Measurements from ENCODE around the gene OGA.

Gene OGA

GRCh38 chr10:101818119-101818871, at the start of gene OGA:
TSS of gene OGA (minus strand) at chr10:101818444. CDS start at chr10:101818022, 422 bp downstream.
- DNase-seq (ENCODE audit: low read depth), result peak; percentile 96

GRCh38 chr10:101867931-101868330, 49.7 kb upstream of the OGA start:
- DNase-seq (ENCODE audit: low read depth), result no peak

DNA sequence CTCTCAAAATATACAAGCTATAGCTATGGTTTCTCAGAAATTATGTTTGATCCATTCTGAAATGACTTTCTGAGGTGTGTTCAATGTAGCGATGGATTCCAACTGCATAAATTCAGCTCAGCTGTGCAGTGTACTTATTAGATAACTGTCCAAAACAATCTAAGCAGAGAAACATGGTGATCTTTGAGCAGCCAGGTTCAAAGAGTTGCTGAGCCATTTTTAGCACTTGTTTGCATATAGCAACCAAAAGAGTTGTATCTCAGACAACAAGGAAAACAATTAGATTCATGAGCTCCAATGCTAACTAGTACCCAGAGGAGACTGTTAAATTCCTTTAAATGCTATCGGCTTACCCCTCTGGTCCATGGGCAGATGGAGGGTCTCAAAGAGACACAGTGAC, 41.3 kb upstream of the OGA start:
- no peak for DNase-seq (ENCODE audit: low read depth)

- DNase-seq (ENCODE audit: low read depth), result no peak
These were observed 40.7 kb upstream of the OGA start for GRCh38 chr10:101858723-101859500.

DNA sequence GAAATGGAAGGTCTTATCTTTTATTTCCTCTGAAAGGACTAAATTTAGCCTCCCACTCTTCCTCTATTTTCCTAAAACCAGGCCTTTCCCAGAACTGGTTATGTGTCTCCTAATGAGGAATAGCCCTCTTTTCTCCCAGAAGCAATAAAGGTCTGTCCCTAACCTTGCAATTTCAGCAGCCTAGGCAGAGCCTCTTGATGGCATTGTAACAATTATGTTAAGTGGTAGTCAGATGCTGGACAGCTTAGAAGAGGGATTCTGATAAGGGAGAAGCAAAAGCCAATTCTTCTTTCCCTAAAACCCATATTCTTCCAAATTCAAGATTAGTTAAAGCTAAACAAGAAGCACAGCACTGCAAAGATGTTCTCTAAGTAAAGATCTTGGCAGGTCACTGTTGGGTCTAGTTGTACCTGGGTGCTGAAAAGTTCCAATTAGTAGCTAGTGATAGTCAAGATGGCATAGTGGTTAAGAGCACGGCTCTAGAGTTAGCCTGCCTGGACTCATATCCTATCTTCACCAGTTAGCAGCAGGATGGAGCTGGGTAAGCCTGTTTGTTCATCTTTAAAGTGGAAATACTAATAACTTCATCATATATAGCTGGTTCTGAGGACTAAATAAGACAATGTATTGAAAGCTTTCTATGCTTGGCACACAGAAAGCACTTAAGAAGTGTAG, 39.7 kb upstream of the OGA start:
- DNase-seq (ENCODE audit: low read depth), result no peak

DNA sequence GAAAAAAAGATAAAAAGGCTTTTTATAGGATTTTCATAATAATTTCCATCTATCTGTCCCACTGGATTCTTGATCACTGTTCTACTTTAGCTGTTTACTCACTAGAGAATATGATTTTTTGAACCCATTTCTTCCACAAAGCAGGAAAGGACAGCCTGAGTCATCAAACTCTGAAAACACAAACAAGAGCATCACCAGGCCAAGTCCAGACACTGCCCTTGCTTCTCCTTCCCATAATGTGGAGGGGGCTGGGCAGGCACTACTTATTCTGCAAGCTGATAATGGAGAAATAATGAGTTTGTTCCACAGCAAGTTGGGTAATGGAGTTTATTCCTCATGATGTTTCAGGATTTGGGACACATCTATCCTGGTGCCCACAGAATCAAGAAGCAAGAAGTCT, 38.4 kb upstream of the OGA start:
- DNase-seq (ENCODE audit: low read depth), result no peak

- DNase-seq (ENCODE audit: low read depth), result no peak
These were observed 33.3 kb upstream of the OGA start for GRCh38 chr10:101851411-101852116.

DNA sequence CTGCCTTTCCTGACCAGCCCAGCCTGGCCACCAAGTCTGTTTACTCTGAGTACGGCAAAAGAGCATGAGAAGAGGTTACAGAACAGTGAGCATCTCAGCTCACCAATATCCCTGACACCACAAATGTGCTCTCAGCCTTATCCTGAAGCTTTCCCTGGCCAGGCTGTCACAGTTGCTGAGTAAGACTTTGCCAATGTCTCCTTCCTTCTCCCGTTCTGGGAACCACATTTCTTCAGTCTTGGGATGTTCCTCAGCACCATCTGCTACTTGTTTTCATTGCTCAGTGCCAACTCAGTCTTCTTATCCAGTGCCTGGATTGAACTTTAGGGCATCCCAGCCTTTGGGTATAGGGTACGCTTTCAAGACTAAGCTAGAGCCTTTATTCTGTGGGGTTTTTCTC, 32.5 kb upstream of the OGA start:
- DNase-seq (ENCODE audit: low read depth), result no peak

GRCh38 chr10:101848894-101849351, 30.7 kb upstream of the OGA start:
- DNase-seq (ENCODE audit: low read depth), result no peak

DNA sequence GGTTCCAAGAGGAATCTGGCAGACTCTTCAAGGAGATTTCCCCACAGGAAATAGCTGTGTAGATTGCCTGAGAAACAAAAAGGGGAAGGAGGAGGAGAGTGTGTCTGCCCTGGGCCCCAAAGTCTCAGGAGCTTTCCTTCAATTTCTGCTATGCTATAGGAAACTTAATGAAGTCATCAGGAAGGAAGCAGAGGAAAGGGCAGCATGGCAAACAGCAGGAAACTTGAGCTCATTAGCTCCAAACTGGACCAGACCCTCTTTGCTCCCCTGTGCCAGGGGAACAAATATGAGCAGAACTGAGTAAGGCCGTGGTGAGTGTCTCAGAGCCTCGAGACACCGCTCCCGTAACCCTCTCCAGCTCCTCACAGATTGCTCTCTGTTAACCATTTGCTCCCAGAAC, 30.2 kb upstream of the OGA start:
- no peak for DNase-seq (ENCODE audit: low read depth)

DNA sequence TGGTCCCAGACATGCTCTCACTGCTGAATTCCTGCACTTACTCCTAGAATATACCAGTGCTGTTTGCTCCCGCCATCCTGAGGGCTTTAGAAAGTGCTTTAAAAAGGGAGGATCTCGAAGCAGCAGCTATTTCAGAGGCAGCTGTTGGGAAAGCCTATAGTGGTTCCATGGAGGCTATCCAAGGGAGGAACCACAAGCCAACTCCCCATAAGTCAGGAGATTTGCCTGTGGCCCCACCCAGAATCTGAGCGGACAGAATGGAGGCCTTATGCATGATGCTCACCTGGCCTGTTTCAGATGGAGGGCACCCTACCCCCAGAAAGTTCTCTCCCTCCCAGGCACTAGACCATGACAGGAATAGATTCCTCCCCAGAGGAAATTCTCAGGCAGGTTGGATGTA, 27.6 kb upstream of the OGA start:
- no peak for DNase-seq (ENCODE audit: low read depth)

GRCh38 chr10:101843032-101844021, 25.1 kb upstream of the OGA start, which contains the start of gene KCNIP2:
TSS of gene KCNIP2 (minus strand) at chr10:101843800. CDS start at chr10:101843568, 232 bp downstream.
- peak; percentile 48 for DNase-seq (ENCODE audit: low read depth)

DNA sequence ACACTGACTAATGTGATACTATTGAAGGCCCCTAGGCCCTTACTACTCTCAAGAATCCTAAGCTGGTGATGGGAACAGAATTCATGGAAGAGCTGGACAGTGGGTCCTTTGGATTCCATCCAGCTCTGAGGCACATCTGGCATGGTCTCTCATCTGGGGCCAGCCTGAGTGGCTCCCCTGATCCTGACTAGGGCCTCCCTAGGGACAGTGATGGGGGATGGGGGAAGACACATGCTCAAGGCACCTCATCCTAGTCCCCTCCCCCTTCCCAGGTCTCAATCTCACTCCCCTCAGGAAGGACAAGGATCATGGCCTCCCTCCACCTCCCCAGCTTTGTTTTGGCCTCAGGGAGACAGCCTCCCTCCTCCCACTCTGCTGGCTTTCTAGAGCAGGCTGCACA, 23.6 kb upstream of the OGA start:
- DNase-seq (ENCODE audit: low read depth), result no peak

- DNase-seq (ENCODE audit: low read depth), result peak; percentile 58
These were observed 22.7 kb upstream of the OGA start for GRCh38 chr10:101840741-101841453.

DNA sequence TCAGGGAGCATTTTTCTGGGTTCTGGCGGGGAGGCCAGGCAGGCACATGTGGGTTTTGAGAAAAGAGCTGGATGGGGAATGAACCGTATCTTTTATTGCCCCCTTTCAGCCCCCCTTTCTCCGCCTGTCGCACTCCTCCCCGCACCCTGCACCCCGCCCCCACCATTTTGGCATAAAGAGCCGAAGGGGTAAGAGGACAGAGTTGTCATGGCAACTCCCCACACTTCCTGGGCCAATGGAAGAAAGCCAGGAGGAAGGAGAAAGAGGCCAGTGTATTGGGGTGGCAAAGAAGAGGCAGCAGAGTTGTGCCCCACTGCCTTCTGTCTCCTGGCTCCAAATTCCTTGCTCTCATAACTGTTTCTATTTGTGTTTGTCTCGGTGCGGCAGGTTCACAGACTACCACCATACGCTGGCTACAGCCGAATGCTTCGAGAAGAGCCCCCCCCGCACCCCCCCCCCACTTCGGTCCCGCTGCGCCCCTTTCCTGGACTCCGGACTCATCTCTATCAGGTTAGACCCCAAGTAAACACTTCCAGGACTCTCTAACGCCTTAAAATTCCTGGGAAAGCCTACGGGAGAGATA, 21.9 kb upstream of the OGA start:
- DNase-seq (ENCODE audit: low read depth), result no peak

- DNase-seq (ENCODE audit: low read depth), result no peak
These were observed 21.3 kb upstream of the OGA start for GRCh38 chr10:101839416-101840063.

DNA sequence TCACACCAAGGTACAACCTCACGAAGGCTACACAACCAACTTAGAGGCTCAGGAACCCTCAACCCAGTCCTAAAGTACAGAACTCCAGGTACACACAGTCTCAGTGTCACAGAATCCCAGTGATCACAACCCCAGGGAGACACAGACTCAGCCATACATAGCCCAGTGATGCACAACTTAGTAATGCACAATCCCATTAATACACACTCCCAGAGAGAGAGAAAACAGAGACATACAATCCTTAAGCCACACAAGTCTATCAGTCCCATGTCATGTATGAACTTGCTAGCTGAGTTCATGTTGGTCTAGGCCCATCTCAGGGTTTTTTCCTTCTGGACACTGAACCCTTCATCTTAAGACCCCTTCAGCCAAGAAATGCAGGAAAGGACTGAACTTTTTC, 20.8 kb upstream of the OGA start:
- DNase-seq (ENCODE audit: low read depth), result no peak

GRCh38 chr10:101838416-101838970, 20.2 kb upstream of the OGA start:
- DNase-seq (ENCODE audit: low read depth), result no peak

GRCh38 chr10:101837748-101838147, 19.5 kb upstream of the OGA start:
- DNase-seq (ENCODE audit: low read depth), result no peak

Measured in stimulated activated CD8-positive, alpha-beta memory T cell treated with anti-CD3 and anti-CD28 coated beads, Interleukin-4, amount 100 ng/mL, for 24 hours (primary cell).